NCI-H345 treated with DMSO at 0.1 percent for 48 hours (cell line): Measurements from ENCODE around the gene IL1RAPL1.

Source experiments
- DNase-seq: peaks from one replicate; lab custom pipeline; 2025; ENCODE audit not compliant: unreplicated experiment; lab: John Stamatoyannopoulos, UW

The IL1RAPL1 gene

GRCh38 chrX:28626515-28626914 is 39.3 kb downstream of the IL1RAPL1 start:
- no peak for DNase-seq

- no peak for DNase-seq
Observed at GRCh38 chrX:28628120-28628519, 40.9 kb downstream of the IL1RAPL1 start.

- no peak for DNase-seq
Observed at GRCh38 chrX:28638775-28639174, 51.5 kb downstream of the IL1RAPL1 start.

GRCh38 chrX:28639451-28639850 is 52.2 kb downstream of the IL1RAPL1 start:
- DNase-seq = no peak

GRCh38 chrX:28649541-28649940 is 62.3 kb downstream of the IL1RAPL1 start:
- no peak for DNase-seq

GRCh38 chrX:28651186-28651585 is 63.9 kb downstream of the IL1RAPL1 start:
- no peak for DNase-seq

- DNase-seq = no peak
Observed at GRCh38 chrX:28659269-28659668, 72.0 kb downstream of the IL1RAPL1 start.

- no peak for DNase-seq
Observed at GRCh38 chrX:28665778-28666177, 78.5 kb downstream of the IL1RAPL1 start.

GRCh38 chrX:28668303-28668702 is 81.1 kb downstream of the IL1RAPL1 start:
- no peak for DNase-seq

GRCh38 chrX:28668957-28669356 is 81.7 kb downstream of the IL1RAPL1 start:
- DNase-seq = no peak

GRCh38 chrX:28670074-28670473 is 82.8 kb downstream of the IL1RAPL1 start:
- no peak for DNase-seq

- DNase-seq = no peak
Observed at GRCh38 chrX:28675173-28675572, 87.9 kb downstream of the IL1RAPL1 start.

- no peak for DNase-seq
Observed at GRCh38 chrX:28693101-28693500, 105.9 kb downstream of the IL1RAPL1 start.

GRCh38 chrX:28697732-28698131 is 110.5 kb downstream of the IL1RAPL1 start:
- DNase-seq = no peak

GRCh38 chrX:28701222-28701621 is 114.0 kb downstream of the IL1RAPL1 start:
- DNase-seq = no peak

GRCh38 chrX:28706964-28707363 is 119.7 kb downstream of the IL1RAPL1 start:
- no peak for DNase-seq

GRCh38 chrX:28709421-28709820 is 122.2 kb downstream of the IL1RAPL1 start:
- no peak for DNase-seq

GRCh38 chrX:28717864-28718263 is 130.6 kb downstream of the IL1RAPL1 start:
- DNase-seq = no peak

GRCh38 chrX:28718450-28718849 is 131.2 kb downstream of the IL1RAPL1 start:
- no peak for DNase-seq

GRCh38 chrX:28719620-28720019 is 132.4 kb downstream of the IL1RAPL1 start:
- no peak for DNase-seq

- DNase-seq = no peak
Observed at GRCh38 chrX:28752330-28752729, 165.1 kb downstream of the IL1RAPL1 start.

- no peak for DNase-seq
Observed at GRCh38 chrX:28756175-28756574, 168.9 kb downstream of the IL1RAPL1 start.

- no peak for DNase-seq
Observed at GRCh38 chrX:28756647-28757046, 169.4 kb downstream of the IL1RAPL1 start.

- DNase-seq = no peak
Observed at GRCh38 chrX:28757290-28757689, 170.0 kb downstream of the IL1RAPL1 start.
